Measurements from ENCODE around the gene POLR3H.

Gene POLR3H

DNA sequence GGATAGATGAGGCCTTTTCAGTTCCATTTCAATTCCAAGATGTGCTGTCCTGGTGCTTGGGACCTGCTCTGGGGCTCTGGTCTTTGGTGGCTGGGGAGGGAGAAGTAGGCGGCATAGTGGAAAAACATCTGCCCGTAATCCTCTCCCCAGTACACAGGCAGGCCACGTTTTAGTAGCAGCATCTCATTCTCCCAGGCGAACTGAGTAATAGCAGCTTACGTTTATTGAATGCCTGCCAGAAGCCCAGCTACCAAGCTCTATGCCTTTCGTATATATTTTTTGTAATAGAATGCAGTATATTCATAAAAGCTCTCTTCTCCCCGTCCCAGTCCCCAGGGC lies 63.9 kb downstream of the POLR3H start:
- no peak for DNase-seq

DNA sequence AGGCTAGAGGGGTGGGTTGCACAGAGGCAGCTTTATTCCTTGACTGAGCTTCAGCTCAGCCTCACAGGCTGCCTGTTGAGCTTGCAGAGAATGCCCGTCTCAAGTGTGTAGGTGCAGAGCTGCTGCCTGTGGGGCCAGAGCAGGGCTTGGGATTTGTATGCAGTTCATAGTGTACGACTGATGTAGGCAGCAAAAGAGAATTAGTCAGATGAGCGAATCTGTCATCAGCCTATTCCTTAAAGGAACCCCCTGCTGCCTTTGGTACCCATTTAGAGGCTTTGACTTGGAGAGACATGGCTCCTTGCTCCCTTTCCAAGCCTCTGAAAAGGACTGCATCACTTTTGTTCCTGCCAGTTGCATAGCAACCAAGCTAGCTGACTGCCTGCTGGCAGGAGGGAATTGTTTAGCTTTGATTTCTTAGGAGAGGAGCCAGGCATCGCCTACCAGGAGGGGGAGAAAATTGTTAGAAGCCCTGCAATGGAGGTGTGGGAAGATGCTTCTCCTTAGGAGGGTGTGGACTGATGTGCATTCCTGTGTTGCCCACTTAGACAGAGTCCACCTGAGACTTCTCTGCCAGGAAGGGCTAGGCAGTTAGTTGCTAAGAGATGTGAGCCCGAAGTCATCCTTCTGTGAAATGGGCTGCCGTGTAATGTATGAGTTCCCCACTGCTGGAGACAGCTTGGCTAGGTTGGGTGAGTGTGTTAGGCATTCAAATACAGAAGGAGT lies 64.4 kb downstream of the POLR3H start:
- DNase-seq, result no peak

DNA sequence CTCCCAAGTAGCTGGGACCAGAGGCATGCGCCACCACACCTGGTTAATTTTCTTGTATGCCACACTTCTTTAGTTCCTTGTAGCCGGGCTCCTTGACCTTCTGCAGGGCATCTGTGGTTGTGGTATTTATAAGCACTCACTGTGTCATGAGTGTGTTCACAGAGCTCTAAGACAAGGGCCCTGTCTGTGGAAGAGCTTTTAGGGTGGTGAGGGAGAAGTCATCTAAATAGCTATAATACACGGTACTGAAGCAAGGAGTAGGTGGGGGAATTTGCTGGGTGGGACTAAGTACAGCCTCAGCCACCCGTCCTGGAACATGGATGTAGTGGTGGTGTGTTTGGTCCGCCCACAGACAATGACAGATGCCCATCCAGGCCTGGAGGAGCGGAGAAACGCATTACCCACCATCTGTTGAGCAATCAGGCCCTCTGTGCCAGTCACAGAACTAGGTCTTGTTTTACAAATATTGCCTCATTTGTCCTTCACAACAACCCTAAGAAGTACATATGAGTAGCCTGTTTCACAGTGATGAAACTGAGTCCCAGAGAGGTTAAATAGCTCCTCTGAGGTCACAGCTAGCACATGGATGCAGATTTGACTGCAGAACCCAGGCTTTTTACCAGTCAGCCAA lies 65.3 kb downstream of the POLR3H start:
- DNase-seq, result no peak

DNA sequence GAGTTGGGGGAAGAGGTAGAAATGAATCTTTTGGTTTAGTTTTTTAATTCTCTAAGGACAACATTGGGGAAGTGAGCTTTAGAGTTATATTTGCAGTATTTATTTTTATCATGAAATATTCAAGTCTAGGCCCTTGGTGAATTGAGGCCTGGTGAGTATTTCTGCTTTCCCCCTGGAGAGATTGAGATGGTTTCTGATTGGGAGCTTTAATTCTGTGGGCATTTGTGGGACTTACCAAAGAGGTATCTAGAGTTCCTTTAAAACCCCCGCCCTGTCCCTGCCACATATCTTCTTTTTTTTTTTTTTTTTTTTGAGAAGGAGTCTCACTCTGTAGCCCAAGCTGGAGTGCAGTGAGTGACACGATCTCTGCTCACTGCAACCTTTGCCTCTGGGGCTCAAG lies 65.8 kb downstream of the POLR3H start:
- no peak for DNase-seq

Measured in activated CD4-positive, alpha-beta T cell treated with anti-CD3 and anti-CD28 coated beads, Interleukin-10, Interleukin-2, amounts not matched to agents 100 ng/mL and 50 ng/mL, durations not matched to agents 16 hours and 8 hours (primary cell).